HL-60/S4 treated with phorbol 12-myristate 13-acetate at 8.2 ng/mL for 4 days and 3 days (cell line): ENCODE measurements around the gene C16orf95.

ENCODE experiments used
- in situ Hi-C: fragments of 300-500 bp; cut with MboI; formaldehyde crosslinking; loops from 2 replicates; pipeline ENCODE4 v1.15.0; 2022; ENCODE audit warnings: low sequenced_read_pairs

C16orf95 gene

DNA sequence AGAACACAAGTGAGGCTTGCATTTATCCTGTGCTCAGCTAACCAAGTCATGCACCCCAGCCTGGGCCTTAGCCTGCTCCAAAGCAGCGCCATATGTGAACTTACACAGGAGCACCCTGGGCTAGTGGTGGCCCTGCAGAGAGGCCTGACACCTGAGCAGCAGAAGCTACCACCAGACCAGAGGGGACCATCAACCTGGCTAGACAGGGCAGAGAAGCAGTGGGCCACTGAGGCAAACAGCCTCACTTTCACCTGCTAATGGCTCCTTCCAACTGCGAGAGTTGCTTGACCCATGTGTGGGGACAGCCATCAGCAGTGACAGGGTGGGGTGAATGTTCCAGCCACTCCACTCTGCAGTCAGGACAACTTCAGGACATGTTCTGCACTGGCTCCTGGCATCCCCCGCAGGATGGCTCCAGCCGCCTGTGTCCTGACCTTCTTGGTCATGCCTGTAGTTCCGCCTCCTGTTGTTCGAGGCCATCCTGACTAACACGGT, 2.9 kb upstream of the C16orf95 start:
- in situ Hi-C loops, result no loop called here

GRCh38 chr16:87319011-87319410, 1.8 kb upstream of the C16orf95 start:
- in situ Hi-C loops, result no loop called here

DNA sequence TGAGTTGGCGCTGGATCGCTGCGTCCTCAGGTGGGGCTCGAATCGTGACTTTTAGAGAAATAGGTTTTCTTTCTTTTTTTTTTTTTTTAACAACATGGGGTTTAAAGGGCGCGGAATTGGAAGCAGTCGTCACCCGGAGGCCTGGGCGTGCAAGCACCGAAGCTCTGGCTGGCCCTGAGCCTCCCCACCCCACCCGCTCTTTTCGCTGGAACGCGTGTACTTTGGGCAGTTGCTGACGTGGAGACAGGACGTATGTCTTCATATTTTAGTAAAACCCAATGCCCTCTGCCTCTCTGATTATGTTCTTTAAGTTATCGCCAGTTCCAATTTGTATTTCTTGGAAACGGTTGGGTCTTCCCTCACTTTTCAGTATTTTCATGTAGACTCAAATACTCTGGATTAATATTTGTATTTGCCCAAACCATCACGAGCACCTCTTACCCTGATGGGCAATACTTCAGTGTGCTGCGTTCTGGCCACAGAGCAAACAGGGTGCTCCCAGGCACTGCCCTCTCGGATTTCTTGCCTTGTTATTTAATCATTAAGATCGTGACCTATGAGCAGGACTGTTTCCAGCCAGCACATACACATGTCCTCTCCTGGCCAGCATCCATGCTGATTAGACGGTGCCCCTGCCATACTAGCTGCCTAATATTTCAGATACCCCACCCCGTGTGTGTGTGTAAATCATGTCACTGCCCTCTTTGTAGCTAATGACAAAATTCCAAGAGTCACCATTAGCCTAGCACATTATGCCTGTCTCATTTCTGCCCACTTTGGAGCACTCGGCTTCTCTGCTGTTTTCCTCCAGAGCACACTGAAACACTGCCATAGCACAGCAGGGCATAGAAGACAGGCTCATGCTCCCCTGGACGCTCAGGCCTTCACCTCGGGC, 805 bp upstream of the C16orf95 start:
- in situ Hi-C loops, result no loop called here

DNA sequence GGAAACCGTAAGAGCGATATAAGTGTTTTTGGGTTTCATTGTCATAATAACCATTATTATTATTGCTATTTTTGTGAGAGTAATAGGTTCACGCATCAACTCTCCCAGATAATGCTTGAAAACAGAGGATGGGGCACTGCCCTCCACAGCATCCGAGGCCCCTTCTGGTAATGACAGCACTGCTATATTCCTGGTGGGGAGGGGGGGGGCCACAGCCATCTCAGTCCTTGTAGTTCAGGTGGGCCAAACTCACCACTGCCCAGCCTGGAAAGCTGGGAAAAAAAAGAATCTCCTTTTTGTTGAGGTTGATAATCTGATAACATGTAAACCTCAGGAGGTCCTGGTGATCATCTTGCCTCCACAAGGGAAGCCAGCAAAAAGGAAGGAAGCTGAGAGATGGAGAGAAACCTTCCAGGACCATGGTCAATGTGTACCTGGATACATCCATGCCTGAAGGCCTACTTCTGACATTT, 706 bp downstream of the C16orf95 start:
- in situ Hi-C loops, result no loop called here

GRCh38 chr16:87314990-87315420, 2.2 kb downstream of the C16orf95 start:
- in situ Hi-C loops, result no loop called here

DNA sequence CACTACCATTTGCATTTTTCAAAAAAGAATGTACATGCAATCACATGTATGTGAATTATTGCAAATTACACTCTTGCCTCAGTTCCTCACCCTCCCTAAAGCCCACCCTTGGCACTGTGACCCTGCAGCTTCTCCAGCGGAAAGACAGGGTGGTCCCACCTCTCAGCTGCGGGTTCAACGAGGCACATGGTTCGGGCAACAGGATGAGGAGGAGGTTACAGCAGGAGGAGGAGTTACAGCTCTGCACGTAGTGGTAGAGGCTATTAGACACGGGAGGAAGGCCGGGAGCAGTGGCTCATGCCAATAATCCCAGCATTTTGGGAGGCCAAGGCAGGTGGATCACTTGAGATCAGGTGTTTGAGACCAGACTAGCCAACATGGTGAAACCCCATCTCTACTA, 5.2 kb downstream of the C16orf95 start:
- in situ Hi-C loops, result no loop called here

DNA sequence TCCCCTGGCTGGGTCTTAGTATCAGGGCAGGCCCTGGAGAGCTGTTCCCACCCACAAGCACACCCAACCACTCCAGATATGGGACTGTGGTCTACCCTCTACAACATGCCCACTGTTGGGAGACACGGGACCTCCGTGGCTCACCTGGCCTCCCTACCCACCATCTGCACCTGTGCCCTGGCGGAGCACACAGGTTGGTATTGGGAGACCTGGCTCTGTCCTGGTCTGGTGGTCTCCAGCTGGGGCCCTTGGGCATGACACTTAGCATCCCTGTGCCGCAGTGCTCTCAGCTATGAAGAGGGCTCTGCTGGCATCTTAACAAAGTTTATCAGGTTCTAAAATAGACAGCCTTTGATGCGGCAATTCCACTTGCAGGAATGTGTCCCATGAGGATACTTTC, 5.8 kb downstream of the C16orf95 start:
- in situ Hi-C loops, result no loop called here

DNA sequence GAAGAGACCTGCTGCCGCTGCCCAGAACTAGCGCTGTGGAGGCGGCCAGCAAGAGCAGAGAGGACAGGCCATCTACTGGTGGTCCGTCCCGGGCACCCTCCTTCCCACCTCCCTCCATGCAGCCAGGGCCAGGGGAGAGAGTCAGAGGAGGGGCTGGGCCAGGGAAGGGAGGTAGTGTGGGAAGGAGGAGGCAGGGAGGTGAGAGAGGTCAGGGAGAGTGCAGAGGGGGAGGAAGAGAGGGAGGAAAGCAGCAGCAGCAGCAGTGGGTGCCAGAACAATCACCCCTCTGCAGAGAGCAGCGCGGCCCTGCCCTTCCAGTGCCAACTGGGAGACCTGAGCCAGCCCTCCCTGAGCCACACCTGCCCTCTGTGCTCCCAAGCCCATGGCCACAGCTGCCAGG, 6.6 kb downstream of the C16orf95 start:
- in situ Hi-C loops, result no loop called here

GRCh38 chr16:87309620-87310525, 7.3 kb downstream of the C16orf95 start:
- in situ Hi-C loops, result no loop called here

GRCh38 chr16:87308826-87309225, 8.4 kb downstream of the C16orf95 start:
- in situ Hi-C loops, result no loop called here

DNA sequence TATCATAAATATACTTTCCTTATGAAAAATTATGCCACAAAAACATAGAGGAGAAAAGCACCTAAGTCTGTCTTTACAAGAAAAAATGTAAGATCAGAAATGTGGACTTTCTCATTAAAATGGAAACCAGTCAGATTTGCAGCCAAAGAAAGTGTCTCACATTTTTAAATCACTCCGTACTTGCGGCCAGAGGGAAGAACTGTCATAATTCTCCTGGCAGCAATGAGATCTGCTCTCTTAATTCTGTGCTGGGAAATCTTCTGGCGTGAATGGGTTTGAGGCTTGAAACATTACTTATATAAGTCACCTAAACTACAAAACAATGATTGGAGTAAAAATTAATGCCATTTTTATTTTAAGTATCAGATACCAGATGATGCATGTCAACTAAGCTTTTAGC, 10.7 kb downstream of the C16orf95 start:
- in situ Hi-C loops, result no loop called here

- in situ Hi-C loops, result no loop called here
These were observed 11.4 kb downstream of the C16orf95 start for GRCh38 chr16:87305505-87306391.

GRCh38 chr16:87304951-87305350, 12.2 kb downstream of the C16orf95 start:
- in situ Hi-C loops, result no loop called here

DNA sequence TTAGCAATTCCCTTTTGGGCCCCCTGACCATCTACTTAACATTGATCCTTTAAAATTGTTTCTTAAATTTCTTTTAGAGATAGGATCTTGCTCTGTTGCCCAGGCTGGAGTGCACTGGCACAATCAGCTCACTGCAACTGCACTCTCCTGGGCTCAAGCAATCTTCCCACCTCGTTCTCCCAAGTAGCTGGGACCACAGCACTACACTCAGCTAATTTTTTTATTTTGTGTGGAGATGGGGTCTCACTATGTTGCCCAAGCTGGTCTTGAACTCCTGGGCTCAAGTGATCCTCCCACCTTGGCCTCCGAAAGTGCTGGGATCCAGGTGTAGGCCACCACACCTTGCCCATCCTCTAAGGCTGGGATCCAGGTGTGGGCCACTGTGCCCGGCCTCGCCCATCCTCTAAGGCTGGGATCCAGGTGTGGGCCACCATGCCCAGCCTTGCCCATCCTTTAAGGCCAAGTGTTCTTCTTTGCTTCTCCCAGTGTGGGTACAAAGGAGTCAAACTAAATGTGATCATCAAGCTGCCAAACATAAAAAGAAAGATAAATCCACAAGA, 13.2 kb downstream of the C16orf95 start:
- in situ Hi-C loops, result no loop called here

DNA sequence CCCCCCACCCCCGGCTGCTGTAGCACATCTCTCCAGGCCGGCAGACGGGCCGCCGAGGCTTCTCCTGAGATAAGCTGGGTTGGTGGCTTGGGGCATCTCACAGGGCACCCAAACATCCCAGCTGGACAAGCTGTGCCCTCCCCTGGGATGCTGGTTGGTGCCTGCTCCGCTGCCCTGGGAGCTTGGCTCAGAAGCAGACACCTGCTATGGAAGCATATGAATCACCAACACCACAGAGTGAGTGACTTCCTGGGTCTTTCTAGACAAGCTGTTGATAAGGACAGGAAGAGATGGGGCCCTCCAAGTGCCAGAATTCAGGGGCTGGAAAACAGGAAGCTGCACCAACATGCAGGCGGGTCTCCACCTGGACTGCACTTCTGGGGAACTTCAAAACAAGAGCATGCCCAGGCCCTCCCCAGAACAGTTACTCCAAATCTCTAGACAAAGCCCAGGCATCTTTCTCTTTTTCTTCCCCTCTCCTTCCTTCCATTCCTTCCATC, 13.7 kb downstream of the C16orf95 start:
- in situ Hi-C loops, result no loop called here

DNA sequence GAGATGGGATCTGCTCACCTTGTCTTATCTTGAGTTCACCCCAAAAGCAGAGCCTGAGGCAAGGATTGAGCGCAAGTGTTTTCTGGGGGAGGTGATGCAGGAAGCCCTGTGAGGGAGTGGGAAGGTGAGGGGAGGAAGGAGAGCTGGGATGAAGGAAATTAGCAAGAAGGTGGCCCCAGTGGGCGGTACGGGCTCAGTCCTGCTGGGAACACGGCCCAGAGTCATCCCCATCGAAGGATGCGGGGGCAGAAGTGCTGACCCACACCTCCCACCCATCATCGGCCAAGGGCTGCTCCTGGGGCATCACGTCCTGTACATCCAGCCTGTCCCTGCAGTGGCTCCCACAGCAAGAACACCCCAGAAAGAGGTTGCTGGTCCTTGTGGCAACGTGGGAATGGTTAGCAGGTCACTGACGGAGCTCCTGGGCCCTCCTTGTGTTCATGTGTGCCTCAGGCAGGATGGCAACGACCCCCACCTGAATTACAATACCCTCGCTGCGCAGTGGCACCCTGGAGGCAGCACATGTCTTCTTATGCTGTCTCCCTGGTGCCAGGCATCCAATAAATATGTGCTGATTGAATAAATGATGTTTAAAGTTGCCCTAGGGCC, 18.2 kb downstream of the C16orf95 start:
- in situ Hi-C loops, result no loop called here

DNA sequence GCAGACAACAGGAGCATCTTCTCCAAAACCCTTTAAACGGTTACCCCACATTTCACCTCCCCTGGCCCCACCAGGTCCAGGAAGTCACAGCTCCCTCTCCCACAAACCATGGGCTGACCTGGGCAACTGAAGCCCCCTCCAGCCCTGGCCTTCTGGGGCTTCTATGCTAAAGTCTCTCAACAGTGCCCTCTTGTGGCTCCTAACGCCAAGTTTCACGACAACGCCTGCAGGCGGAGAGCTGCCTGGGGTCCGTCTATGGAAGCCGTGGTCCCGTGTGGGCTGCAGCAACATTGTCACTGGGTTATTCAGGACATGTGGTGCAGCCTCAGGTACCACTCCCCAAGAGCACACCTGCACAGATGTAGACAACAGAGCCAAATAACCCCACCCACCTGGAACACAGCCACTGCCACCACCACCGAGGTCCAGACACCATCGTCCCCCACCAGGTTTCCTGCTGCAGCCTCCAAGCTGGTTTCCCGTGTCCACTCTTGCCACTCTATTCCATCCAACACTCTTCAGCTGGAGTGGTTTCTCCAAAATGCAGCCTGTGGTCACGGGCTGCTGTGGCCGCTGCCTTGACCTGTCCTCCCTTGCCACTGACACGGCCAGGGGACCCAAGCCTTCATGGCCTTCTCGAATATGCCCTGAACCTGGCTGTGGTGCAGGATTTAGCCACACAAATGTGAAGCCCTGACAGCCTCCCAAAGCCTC, 19.1 kb downstream of the C16orf95 start:
- in situ Hi-C loops, result no loop called here

GRCh38 chr16:87297407-87297806, 19.8 kb downstream of the C16orf95 start:
- in situ Hi-C loops, result no loop called here
